Vagina (tissue), 2 donors: ENCODE measurements around the gene A2M. TPM values are rescaled to one million over a fixed set of nuclear protein-coding genes. Genes with fewer than 3 reads are reported as not detected.

Experiments
- DNase-seq, 2 donors: peaks; one replicate each; pipeline ENCODE4 v3.0.0-alpha.2; 2017; ENCODE audit errors: extremely low spot score in 2 of 2
- H3K27ac ChIP-seq: fragments of 200-600 bp; sonication (generic); one replicate; pipeline ENCODE4 v1.5.1; 2019
- H3K27me3 ChIP-seq: fragments of 200-600 bp; sonication (generic); one replicate; pipeline ENCODE4 v1.5.1; 2019
- H3K36me3 ChIP-seq, 2 donors: fragments of 200-600 bp; sonication (generic); one replicate each; pipeline ENCODE4 v1.5.1; 2017 to 2019
- H3K4me1 ChIP-seq: fragments of 200-600 bp; sonication (generic); one replicate; pipeline ENCODE4 v1.5.1; 2019
- H3K4me3 ChIP-seq, 2 donors: fragments of 200-600 bp; sonication (generic); 1 replicate in 1 of 2; 2 replicates in 1 of 2; pipeline ENCODE4 v1.5.1; 2016 to 2019
- H3K9me3 ChIP-seq: fragments of 200-600 bp; sonication (generic); one replicate; pipeline ENCODE4 v1.5.1; 2019
- CTCF ChIP-seq, 3 experiments: fragments of 450-650 bp in 2 of 3; fragments of 200-600 bp in 1 of 3; sonication (generic) in 1 of 3; IDR thresholded peaks; one replicate each; pipeline ENCODE4 v1.5.1; 2017 to 2019; ENCODE audit warnings: antibody characterized with exemption in 3 of 3, mild to moderate bottlenecking in 2 of 3, moderate library complexity in 2 of 3
- POLR2A ChIP-seq, 2 donors: fragments of 450-650 bp; IDR thresholded peaks; one replicate each; pipeline ENCODE4 v1.6.1; 2017; ENCODE audit warnings: antibody characterized with exemption in 2 of 2, mild to moderate bottlenecking in 2 of 2, moderate library complexity in 2 of 2
- POLR2AphosphoS5 ChIP-seq, 2 donors: sonication (generic); formaldehyde crosslinking; IDR thresholded peaks; one replicate each; pipeline ENCODE4 v1.9.0; 2017; ENCODE audit warnings: antibody characterized with exemption in 2 of 2, mild to moderate bottlenecking in 2 of 2, low read depth in 1 of 2; ENCODE audit not compliant: insufficient read depth in 1 of 2
- intact Hi-C: fragments of 100-400 bp; cut with DNase I; formaldehyde crosslinking; loops from one replicate; pipeline ENCODE4 v1.15.1; 2023
- total RNA-seq: library from RNA; depleted of rRNA; stranded (reverse); fragments of >200 nt; gene quantifications from one replicate; pipeline ENCODE4 v1.2.3, GENCODE V29; 2016

The A2M gene
- total RNA-seq: 274 TPM

- no peaks in the 10 kb centered on the region for H3K36me3 ChIP-seq
- intact Hi-C loops: no loop called here
- H3K9me3 ChIP-seq: no peaks in the 10 kb centered on the region
- H3K27ac ChIP-seq: peak within 1 kb of the TSS; percentile 75
- no peak for TF ChIP-seq CTCF (IDR thresholded peaks at IDR 0.05)
- TF ChIP-seq POLR2AphosphoS5 (IDR thresholded peaks at IDR 0.05; ENCODE audit: insufficient read depth in 1 of 2, low read depth in 1 of 2): peak in 1 of 2 donors; percentile 90
- peak in 1 of 2 donors; percentile 23 for TF ChIP-seq POLR2A (IDR thresholded peaks at IDR 0.05)
- DNase-seq: no peak
- H3K4me1 ChIP-seq: peaks cover 27% of the 10 kb centered on the region
- no peaks in the 10 kb centered on the region for H3K27me3 ChIP-seq
- H3K4me3 ChIP-seq: peak within 1 kb of the TSS; percentile 27 to 34
Observed at GRCh38 chr12:9115731-9116559, at the start of gene A2M. A2M (minus strand) TSS chr12:9115919; CDS start chr12:9115849, 70 bp downstream.

GRCh38 chr12:9163392-9163791, 47.7 kb upstream of the A2M start:
- H3K36me3 ChIP-seq: no peaks in the 10 kb centered on the region
- H3K9me3 ChIP-seq: no peaks in the 10 kb centered on the region
- no peaks in the 10 kb centered on the region for H3K27me3 ChIP-seq
- intact Hi-C loops: no loop called here
- no peak for DNase-seq
- peaks cover 4% of the 10 kb centered on the region for H3K4me1 ChIP-seq
- no peak overlapping the region for H3K27ac ChIP-seq
- TF ChIP-seq CTCF (IDR thresholded peaks at IDR 0.05) (no peak), POLR2AphosphoS5 (IDR thresholded peaks at IDR 0.05; ENCODE audit: insufficient read depth in 1 of 2, low read depth in 1 of 2) (peak in 1 of 2 donors; percentile 78)
- H3K4me3 ChIP-seq: no peak overlapping the region

GRCh38 chr12:9156119-9156518, 40.4 kb upstream of the A2M start:
- TF ChIP-seq POLR2AphosphoS5 (IDR thresholded peaks at IDR 0.05; ENCODE audit: insufficient read depth in 1 of 2, low read depth in 1 of 2) (no peak), CTCF (IDR thresholded peaks at IDR 0.05) (no peak), POLR2A (IDR thresholded peaks at IDR 0.05) (no peak)
- no peak for DNase-seq
- Histone ChIP-seq H3K4me1 (no peaks in the 10 kb centered on the region), H3K27ac (no peak overlapping the region), H3K36me3 (no peaks in the 10 kb centered on the region), H3K27me3 (no peaks in the 10 kb centered on the region), H3K9me3 (no peaks in the 10 kb centered on the region), H3K4me3 (no peak overlapping the region)
- intact Hi-C loops: no loop called here

- H3K27me3 ChIP-seq: no peaks in the 10 kb centered on the region
- H3K36me3 ChIP-seq: no peaks in the 10 kb centered on the region
- DNase-seq: no peak
- intact Hi-C loops: no loop called here
- H3K27ac ChIP-seq: no peak overlapping the region
- no peak overlapping the region for H3K4me3 ChIP-seq
- H3K9me3 ChIP-seq: no peaks in the 10 kb centered on the region
- TF ChIP-seq POLR2AphosphoS5 (IDR thresholded peaks at IDR 0.05; ENCODE audit: insufficient read depth in 1 of 2, low read depth in 1 of 2): no peak
- no peak for TF ChIP-seq CTCF (IDR thresholded peaks at IDR 0.05)
- no peak for TF ChIP-seq POLR2A (IDR thresholded peaks at IDR 0.05)
- H3K4me1 ChIP-seq: no peaks in the 10 kb centered on the region
Observed at GRCh38 chr12:9149372-9149771, 33.7 kb upstream of the A2M start.

GRCh38 chr12:9148926-9149325, 33.2 kb upstream of the A2M start:
- H3K4me1 ChIP-seq: no peaks in the 10 kb centered on the region
- intact Hi-C loops: no loop called here
- H3K36me3 ChIP-seq: no peaks in the 10 kb centered on the region
- DNase-seq: no peak
- no peaks in the 10 kb centered on the region for H3K9me3 ChIP-seq
- no peak overlapping the region for H3K27ac ChIP-seq
- H3K4me3 ChIP-seq: no peak overlapping the region
- H3K27me3 ChIP-seq: no peaks in the 10 kb centered on the region
- TF ChIP-seq CTCF (IDR thresholded peaks at IDR 0.05): no peak
- no peak for TF ChIP-seq POLR2AphosphoS5 (IDR thresholded peaks at IDR 0.05; ENCODE audit: insufficient read depth in 1 of 2, low read depth in 1 of 2)
- no peak for TF ChIP-seq POLR2A (IDR thresholded peaks at IDR 0.05)
